Activated CD4-positive, alpha-beta T cell treated with anti-CD3 and anti-CD28 coated beads, Interleukin-2, amount 10 ng/mL, durations not matched to agents 7 days and 5 days (primary cell): ENCODE data around the gene APEX1. TPM values are rescaled to one million over a fixed set of nuclear protein-coding genes. Genes with fewer than 3 reads are reported as not detected.

ENCODE experiments used
- total RNA-seq, 2 experiments: library from RNA; stranded (reverse); gene quantifications; one replicate each; pipeline ENCODE4 v1.2.3, GENCODE V29; 2021

The APEX1 gene
- total RNA-seq, 2 experiments from 2014 or later, result 131 to 144 TPM

Other genes with a start within 250 kb of the APEX1 start
- not detected for gene OR11H6, start 231.5 kb upstream of the APEX1 start, total RNA-seq
- not detected for gene OR11H7, start 226.2 kb upstream of the APEX1 start, total RNA-seq
- not detected for gene OR11H4, start 215.9 kb upstream of the APEX1 start, total RNA-seq
- 10 to 100 TPM; 22.7 to 23.5 TPM for gene TTC5, start 149.3 kb upstream of the APEX1 start, total RNA-seq
- gene CCNB1IP1, start 121.9 kb upstream of the APEX1 start, total RNA-seq, result 10 to 100 TPM; 30.8 to 32.1 TPM
- 10 to 100 TPM; 28.6 to 32.5 TPM for gene PARP2, start 111.6 kb upstream of the APEX1 start, total RNA-seq
- 10 to 100 TPM; 38.1 to 42.9 TPM for gene TEP1, start 41.7 kb upstream of the APEX1 start, total RNA-seq
- gene KLHL33, start 19.1 kb upstream of the APEX1 start, total RNA-seq, result under 1 TPM; 0.15 to 0.17 TPM
- gene OSGEP, start 414 bp upstream of the APEX1 start, total RNA-seq, result 10 to 100 TPM; 58.5 to 59.8 TPM
- gene PIP4P1, start 6.2 kb downstream of the APEX1 start, total RNA-seq, result 10 to 100 TPM; 33.9 to 40.8 TPM
- gene PNP, start 14.2 kb downstream of the APEX1 start, total RNA-seq, result 100 to 1,000 TPM; 178 to 183 TPM
- gene RNASE10, start 50.3 kb downstream of the APEX1 start, total RNA-seq, result under 1 TPM; 0.23 to 0.40 TPM
- gene RNASE9, start 105.8 kb downstream of the APEX1 start, total RNA-seq, result not detected
- gene RNASE11, start 132.8 kb downstream of the APEX1 start, total RNA-seq, result not detected
- gene RNASE12, start 136.2 kb downstream of the APEX1 start, total RNA-seq, result not detected
- not detected for gene OR6S1, start 186.5 kb downstream of the APEX1 start, total RNA-seq
- gene RNASE4, start 229.3 kb downstream of the APEX1 start, total RNA-seq, result 1 to 10 TPM in 1 of 2 experiments, under 1 TPM in 1; 0.92 to 1.4 TPM
- 1 to 10 TPM in 1 of 2 experiments, under 1 TPM in 1; 0.89 to 1.6 TPM for gene ANG, start 233.5 kb downstream of the APEX1 start, total RNA-seq